ENCODE data around the gene RASA3. TPM values are rescaled to one million over a fixed set of nuclear protein-coding genes. Genes with fewer than 3 reads are reported as not detected.

Gene RASA3
- total and polyA plus RNA-seq, 10 of the 15 experiments (the other 5 are each of a cell fraction or from before 2014, with no cell fraction given): 0.79 to 33.9 (median 17.6) TPM

GRCh38 chr13:114038900-114039299 lies 93.5 kb downstream of the RASA3 start:
- H3K27ac ChIP-seq (ENCODE audit: control insufficient read depth, insufficient read depth): no peak overlapping the region
- H3K36me3 ChIP-seq (ENCODE audit: control insufficient read depth in 2 of 2, insufficient read depth in 2 of 2, low read length in 1 of 2): peaks cover 0 to 15% of the 10 kb centered on the region in 2 experiments; a peak in 2 of 4 replicates
- intact Hi-C loops (cut with micrococcal nuclease; ENCODE audit: unreplicated experiment) (no loop called here), in situ Hi-C loops (cut with MboI) (no loop called here)
- no peak overlapping the region for H2AFZ ChIP-seq (ENCODE audit: control insufficient read depth, low read depth, low read length)
- no peak overlapping the region for H3K4me2 ChIP-seq (ENCODE audit: control insufficient read depth, insufficient read depth)
- BruUV-seq (replicated peaks): no TSS peak
- no peak for DNase-seq (ENCODE audit: low read depth, low spot score)
- H3K27me3 ChIP-seq (replicated peaks in 1 of 2; ENCODE audit: control insufficient read depth in 2 of 2, insufficient read depth in 2 of 2, low read length in 1 of 2): no peaks in the 10 kb centered on the region
- no peak overlapping the region for H3K9ac ChIP-seq (ENCODE audit: control insufficient read depth, insufficient read depth, low read length)
- no peak overlapping the region for H3K4me3 ChIP-seq
- POLR2A ChIA-PET: no interaction called here
- H3K4me1 ChIP-seq (ENCODE audit: control insufficient read depth, insufficient read depth, low read length): no peaks in the 10 kb centered on the region
- CTCF ChIA-PET: interaction anchor here (0.7 to 0.8 kb wide), 2 partner anchors 132 to 142 kb away, joined by 3 read pairs; no protein-coding TSS in a partner anchor
- ATAC-seq: no peak
- SMC1A ChIA-PET (ENCODE audit: uncharacterized antibody, unreplicated experiment): no interaction called here
- H3K79me2 ChIP-seq (ENCODE audit: control insufficient read depth, insufficient read depth, low read length): no peaks in the 10 kb centered on the region
- H4K20me1 ChIP-seq (ENCODE audit: control insufficient read depth, insufficient read depth): no peaks in the 10 kb centered on the region
- H3K9me3 ChIP-seq (replicated peaks; ENCODE audit: control insufficient read depth, insufficient read depth, low read length): no peaks in the 10 kb centered on the region
- RAD21 ChIA-PET (ENCODE audit: unreplicated experiment): no interaction called here
- WGBS (ENCODE audit: insufficient coverage, insufficient replicate concordance, low lambda C conversion rate, missing lambda C conversion rate): 92% methylated on average over 14 of the region's 14 CpGs
- TF ChIP-seq SMAD1 (IDR thresholded peaks at IDR 0.05; ENCODE audit: low read depth, partially characterized antibody) (no peak), HCFC1 (IDR thresholded peaks at IDR 0.05; ENCODE audit: low read length) (no peak), ATF7 (IDR thresholded peaks at IDR 0.05; ENCODE audit: low read depth) (no peak), SREBF2 (IDR thresholded peaks at IDR 0.05; ENCODE audit: low read length) (no peak), TARDBP (IDR thresholded peaks at IDR 0.05; ENCODE audit: borderline replicate concordance) (no peak), FOS (IDR thresholded peaks at IDR 0.05; ENCODE audit: borderline replicate concordance, extremely low read depth, insufficient read length) (no peak), SP1 (IDR thresholded peaks at IDR 0.05; ENCODE audit: low read depth, low read length) (no peak), NFIC (IDR thresholded peaks at IDR 0.05; ENCODE audit: low read depth, low read length) (no peak), KDM1A (IDR thresholded peaks at IDR 0.05; ENCODE audit: borderline replicate concordance) (no peak), MEF2B (IDR thresholded peaks at IDR 0.05; ENCODE audit: partially characterized antibody, poor library complexity, severe bottlenecking) (no peak), BHLHE40 (IDR thresholded peaks at IDR 0.05; ENCODE audit: borderline replicate concordance in 1 of 2, low read depth in 2 of 2, low read length in 1 of 2) (no peak), E2F8 (IDR thresholded peaks at IDR 0.05; ENCODE audit: low read depth, partially characterized antibody) (no peak), MEF2A (IDR thresholded peaks at IDR 0.05; ENCODE audit: insufficient read depth, low read depth, low read length) (no peak)
- no peak for FAIRE-seq

All from GM12878 (cell line).